ENCODE results near the gene CA5A. TPM values are rescaled to one million over a fixed set of nuclear protein-coding genes. Genes with fewer than 3 reads are reported as not detected.

CA5A gene
- total and polyA plus RNA-seq, 2 of the 13 experiments (the other 11 are each of a cell fraction or from before 2014, with no cell fraction given), result 66.8 to 106 TPM

DNA sequence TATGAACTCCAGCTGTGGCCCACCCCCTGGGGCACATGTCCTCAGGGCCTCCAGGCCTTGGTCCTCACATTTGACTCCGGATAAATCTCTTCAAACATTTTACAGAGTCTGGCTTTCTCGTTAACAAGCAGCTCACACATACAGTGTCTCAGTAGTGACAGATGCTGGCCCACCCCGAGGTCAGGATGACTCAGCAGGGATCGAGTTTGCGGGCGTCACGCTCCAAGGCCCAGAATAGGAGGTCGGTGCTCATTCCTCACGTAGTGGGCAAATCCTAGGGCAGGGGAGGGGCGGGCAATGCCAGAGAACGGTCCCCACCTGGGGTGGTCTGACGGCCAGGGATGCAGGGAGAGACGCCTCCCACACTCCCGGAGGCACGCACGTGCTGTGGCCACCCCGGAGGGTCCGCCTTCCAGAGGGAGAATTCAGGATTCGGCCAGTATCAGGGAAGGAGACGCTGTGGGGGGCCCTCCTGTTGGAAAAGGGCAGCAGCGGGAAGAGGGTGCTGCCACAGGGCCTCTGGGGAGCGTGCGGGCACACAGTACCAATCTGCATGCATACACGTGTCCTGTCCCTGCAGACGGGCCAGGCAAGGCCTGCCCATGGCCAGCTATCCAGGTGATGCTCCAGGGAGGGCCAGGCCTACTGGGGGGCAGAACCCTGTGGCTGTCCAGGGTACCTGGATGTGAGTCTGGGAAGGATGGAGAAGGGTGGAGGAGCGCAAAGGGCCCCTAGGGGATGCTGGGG lies 75.6 kb downstream of the CA5A start (continued):
- TF ChIP-seq DNMT1 (CRISPR knock-in tag; IDR thresholded peaks at IDR 0.05) (no peak; the same call in 1 of the 2 replicates), SMAD9 (CRISPR knock-in tag; IDR thresholded peaks at IDR 0.05) (no peak), TBP (CRISPR knock-in tag; IDR thresholded peaks at IDR 0.05) (no peak), GATA4 (IDR thresholded peaks at IDR 0.05; ENCODE audit: borderline replicate concordance, low read depth) (no peak), KAT2B (IDR thresholded peaks at IDR 0.05; ENCODE audit: borderline replicate concordance, low read depth, low read length) (no peak), RBAK (CRISPR knock-in tag; IDR thresholded peaks at IDR 0.05) (peak; percentile 57; the same call in 1 of the 2 replicates), ZNF3 (CRISPR knock-in tag; IDR thresholded peaks at IDR 0.05) (no peak), CAMTA2 (CRISPR knock-in tag; IDR thresholded peaks at IDR 0.05; ENCODE audit: borderline replicate concordance) (no peak), FOSL1 (CRISPR knock-in tag; IDR thresholded peaks at IDR 0.05; ENCODE audit: borderline replicate concordance) (no peak), NR2F6 (IDR thresholded peaks at IDR 0.05) (peak; percentile 72), NR2F6 (CRISPR knock-in tag; IDR thresholded peaks at IDR 0.05) (peak; percentile 84), AGO2 (optimal IDR thresholded peaks at IDR 0.05; ENCODE audit: low read depth, low read length) (peak; percentile 29)
- TF ChIP-seq, protein P1, sequence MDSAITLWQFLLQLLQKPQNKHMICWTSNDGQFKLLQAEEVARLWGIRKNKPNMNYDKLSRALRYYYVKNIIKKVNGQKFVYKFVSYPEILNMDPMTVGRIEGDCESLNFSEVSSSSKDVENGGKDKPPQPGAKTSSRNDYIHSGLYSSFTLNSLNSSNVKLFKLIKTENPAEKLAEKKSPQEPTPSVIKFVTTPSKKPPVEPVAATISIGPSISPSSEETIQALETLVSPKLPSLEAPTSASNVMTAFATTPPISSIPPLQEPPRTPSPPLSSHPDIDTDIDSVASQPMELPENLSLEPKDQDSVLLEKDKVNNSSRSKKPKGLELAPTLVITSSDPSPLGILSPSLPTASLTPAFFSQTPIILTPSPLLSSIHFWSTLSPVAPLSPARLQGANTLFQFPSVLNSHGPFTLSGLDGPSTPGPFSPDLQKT (CRISPR knock-in tag; IDR thresholded peaks at IDR 0.05; ENCODE audit: borderline replicate concordance), result no peak
- TF ChIP-seq, protein P2, sequence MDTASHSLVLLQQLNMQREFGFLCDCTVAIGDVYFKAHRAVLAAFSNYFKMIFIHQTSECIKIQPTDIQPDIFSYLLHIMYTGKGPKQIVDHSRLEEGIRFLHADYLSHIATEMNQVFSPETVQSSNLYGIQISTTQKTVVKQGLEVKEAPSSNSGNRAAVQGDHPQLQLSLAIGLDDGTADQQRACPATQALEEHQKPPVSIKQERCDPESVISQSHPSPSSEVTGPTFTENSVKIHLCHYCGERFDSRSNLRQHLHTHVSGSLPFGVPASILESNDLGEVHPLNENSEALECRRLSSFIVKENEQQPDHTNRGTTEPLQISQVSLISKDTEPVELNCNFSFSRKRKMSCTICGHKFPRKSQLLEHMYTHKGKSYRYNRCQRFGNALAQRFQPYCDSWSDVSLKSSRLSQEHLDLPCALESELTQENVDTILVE (CRISPR knock-in tag; IDR thresholded peaks at IDR 0.05), result peak; percentile 41; the same call in 1 of the 2 replicates
- TF ChIP-seq, protein P3, sequence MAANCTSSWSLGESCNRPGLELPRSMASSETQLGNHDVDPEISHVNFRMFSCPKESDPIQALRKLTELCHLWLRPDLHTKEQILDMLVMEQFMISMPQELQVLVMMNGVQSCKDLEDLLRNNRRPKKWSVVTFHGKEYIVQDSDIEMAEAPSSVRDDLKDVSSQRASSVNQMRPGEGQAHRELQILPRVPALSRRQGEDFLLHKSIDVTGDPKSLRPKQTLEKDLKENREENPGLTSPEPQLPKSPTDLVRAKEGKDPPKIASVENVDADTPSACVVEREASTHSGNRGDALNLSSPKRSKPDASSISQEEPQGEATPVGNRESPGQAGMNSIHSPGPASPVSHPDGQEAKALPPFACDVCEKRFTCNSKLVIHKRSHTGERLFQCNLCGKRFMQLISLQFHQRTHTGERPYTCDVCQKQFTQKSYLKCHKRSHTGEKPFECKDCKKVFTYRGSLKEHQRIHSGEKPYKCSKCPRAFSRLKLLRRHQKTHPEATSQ (CRISPR knock-in tag; IDR thresholded peaks at IDR 0.05; ENCODE audit: borderline replicate concordance), result no peak
- TF ChIP-seq, protein P4, sequence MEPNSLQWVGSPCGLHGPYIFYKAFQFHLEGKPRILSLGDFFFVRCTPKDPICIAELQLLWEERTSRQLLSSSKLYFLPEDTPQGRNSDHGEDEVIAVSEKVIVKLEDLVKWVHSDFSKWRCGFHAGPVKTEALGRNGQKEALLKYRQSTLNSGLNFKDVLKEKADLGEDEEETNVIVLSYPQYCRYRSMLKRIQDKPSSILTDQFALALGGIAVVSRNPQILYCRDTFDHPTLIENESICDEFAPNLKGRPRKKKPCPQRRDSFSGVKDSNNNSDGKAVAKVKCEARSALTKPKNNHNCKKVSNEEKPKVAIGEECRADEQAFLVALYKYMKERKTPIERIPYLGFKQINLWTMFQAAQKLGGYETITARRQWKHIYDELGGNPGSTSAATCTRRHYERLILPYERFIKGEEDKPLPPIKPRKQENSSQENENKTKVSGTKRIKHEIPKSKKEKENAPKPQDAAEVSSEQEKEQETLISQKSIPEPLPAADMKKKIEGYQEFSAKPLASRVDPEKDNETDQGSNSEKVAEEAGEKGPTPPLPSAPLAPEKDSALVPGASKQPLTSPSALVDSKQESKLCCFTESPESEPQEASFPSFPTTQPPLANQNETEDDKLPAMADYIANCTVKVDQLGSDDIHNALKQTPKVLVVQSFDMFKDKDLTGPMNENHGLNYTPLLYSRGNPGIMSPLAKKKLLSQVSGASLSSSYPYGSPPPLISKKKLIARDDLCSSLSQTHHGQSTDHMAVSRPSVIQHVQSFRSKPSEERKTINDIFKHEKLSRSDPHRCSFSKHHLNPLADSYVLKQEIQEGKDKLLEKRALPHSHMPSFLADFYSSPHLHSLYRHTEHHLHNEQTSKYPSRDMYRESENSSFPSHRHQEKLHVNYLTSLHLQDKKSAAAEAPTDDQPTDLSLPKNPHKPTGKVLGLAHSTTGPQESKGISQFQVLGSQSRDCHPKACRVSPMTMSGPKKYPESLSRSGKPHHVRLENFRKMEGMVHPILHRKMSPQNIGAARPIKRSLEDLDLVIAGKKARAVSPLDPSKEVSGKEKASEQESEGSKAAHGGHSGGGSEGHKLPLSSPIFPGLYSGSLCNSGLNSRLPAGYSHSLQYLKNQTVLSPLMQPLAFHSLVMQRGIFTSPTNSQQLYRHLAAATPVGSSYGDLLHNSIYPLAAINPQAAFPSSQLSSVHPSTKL (CRISPR knock-in tag; IDR thresholded peaks at IDR 0.05), result peak; percentile 69
- TF ChIP-seq, protein P5, sequence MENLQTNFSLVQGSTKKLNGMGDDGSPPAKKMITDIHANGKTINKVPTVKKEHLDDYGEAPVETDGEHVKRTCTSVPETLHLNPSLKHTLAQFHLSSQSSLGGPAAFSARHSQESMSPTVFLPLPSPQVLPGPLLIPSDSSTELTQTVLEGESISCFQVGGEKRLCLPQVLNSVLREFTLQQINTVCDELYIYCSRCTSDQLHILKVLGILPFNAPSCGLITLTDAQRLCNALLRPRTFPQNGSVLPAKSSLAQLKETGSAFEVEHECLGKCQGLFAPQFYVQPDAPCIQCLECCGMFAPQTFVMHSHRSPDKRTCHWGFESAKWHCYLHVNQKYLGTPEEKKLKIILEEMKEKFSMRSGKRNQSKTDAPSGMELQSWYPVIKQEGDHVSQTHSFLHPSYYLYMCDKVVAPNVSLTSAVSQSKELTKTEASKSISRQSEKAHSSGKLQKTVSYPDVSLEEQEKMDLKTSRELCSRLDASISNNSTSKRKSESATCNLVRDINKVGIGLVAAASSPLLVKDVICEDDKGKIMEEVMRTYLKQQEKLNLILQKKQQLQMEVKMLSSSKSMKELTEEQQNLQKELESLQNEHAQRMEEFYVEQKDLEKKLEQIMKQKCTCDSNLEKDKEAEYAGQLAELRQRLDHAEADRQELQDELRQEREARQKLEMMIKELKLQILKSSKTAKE (CRISPR knock-in tag; IDR thresholded peaks at IDR 0.05; ENCODE audit: borderline replicate concordance), result no peak
- TF ChIP-seq, protein P6, sequence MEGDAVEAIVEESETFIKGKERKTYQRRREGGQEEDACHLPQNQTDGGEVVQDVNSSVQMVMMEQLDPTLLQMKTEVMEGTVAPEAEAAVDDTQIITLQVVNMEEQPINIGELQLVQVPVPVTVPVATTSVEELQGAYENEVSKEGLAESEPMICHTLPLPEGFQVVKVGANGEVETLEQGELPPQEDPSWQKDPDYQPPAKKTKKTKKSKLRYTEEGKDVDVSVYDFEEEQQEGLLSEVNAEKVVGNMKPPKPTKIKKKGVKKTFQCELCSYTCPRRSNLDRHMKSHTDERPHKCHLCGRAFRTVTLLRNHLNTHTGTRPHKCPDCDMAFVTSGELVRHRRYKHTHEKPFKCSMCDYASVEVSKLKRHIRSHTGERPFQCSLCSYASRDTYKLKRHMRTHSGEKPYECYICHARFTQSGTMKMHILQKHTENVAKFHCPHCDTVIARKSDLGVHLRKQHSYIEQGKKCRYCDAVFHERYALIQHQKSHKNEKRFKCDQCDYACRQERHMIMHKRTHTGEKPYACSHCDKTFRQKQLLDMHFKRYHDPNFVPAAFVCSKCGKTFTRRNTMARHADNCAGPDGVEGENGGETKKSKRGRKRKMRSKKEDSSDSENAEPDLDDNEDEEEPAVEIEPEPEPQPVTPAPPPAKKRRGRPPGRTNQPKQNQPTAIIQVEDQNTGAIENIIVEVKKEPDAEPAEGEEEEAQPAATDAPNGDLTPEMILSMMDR (CRISPR knock-in tag; IDR thresholded peaks at IDR 0.05), result no peak
